Body of pancreas (tissue), 4 donors: ENCODE data around the gene LAMTOR5.

Experiments
- POLR2A ChIP-seq, 3 donors: fragments of 450-650 bp; IDR thresholded peaks; one replicate each; pipeline ENCODE4 v1.6.1; 2016; ENCODE audit warnings: antibody characterized with exemption in 3 of 3, mild to moderate bottlenecking in 2 of 3
- TF ChIP-seq, protein P1 (sequence below), 7 experiments: fragments of 450-650 bp in 4 of 7; fragments of 200-600 bp in 3 of 7; sonication (generic) in 3 of 7; IDR thresholded peaks; one replicate each; pipeline ENCODE4 v1.5.1; 2016 to 2019; ENCODE audit warnings: antibody characterized with exemption in 7 of 7

- TF ChIP-seq, protein P1, sequence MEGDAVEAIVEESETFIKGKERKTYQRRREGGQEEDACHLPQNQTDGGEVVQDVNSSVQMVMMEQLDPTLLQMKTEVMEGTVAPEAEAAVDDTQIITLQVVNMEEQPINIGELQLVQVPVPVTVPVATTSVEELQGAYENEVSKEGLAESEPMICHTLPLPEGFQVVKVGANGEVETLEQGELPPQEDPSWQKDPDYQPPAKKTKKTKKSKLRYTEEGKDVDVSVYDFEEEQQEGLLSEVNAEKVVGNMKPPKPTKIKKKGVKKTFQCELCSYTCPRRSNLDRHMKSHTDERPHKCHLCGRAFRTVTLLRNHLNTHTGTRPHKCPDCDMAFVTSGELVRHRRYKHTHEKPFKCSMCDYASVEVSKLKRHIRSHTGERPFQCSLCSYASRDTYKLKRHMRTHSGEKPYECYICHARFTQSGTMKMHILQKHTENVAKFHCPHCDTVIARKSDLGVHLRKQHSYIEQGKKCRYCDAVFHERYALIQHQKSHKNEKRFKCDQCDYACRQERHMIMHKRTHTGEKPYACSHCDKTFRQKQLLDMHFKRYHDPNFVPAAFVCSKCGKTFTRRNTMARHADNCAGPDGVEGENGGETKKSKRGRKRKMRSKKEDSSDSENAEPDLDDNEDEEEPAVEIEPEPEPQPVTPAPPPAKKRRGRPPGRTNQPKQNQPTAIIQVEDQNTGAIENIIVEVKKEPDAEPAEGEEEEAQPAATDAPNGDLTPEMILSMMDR (IDR thresholded peaks at IDR 0.05), result no peak
- no peak for TF ChIP-seq POLR2A (IDR thresholded peaks at IDR 0.05)
Measured at GRCh38 chr1:110403805-110404204, 3.7 kb downstream of the LAMTOR5 start.
